Ecto neural progenitor cell (in vitro differentiated cells): Measurements from ENCODE around the gene CXCR6.
"Not testable (repeated sequence)": the region's sequence is repeated elsewhere in the genome, so short reads cannot be mapped to it uniquely, and the experiment has no call there.

Experiments
- DNase-seq: peaks from one replicate; pipeline ENCODE4 v3.0.0-alpha.2; 2018; ENCODE audit warnings: low spot score

The CXCR6 gene

DNA sequence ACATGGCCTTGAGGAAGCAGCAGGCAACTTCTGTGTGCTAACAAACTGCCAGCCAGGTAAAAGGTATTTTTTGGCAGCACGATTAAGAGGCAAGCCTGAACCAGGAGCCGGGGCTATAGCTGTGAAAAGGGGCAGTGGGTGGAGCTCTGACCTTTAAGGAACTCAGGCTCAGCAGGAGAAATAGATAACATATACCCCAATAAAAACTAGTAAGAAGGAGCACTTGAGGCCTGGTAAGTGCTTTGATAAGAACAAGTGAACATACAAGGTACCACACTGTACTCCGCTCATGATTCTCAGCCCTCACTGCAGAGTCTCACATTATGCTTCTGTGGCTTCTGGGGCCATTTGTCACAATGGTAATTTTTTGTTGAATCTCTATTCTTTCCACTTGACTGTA lies 46.9 kb downstream of the CXCR6 start:
- no peak for DNase-seq

DNA sequence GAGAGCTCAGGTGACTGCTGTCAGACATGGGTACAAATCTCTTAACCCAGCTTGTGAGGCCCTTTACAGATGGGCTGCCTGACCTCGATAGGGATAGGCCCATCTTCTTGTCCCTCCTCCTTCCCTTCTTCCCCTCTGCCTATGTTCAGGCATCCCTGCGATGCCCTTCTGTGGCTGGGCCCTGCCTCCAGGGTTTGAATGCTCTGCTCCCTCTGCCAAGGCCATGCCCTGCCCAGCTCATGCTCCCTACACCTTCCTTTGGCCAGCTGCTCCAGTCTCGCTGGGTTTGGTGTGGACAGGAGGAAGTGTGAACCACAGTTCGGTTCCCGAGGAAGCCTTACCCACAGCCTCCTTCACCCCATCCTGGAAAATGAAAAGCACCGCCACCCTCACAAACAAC lies 48.1 kb downstream of the CXCR6 start:
- DNase-seq, result no peak

- no peak for DNase-seq
These were observed 49.0 kb downstream of the CXCR6 start for GRCh38 chr3:45992133-45992729.

GRCh38 chr3:45992821-45993221 lies 49.6 kb downstream of the CXCR6 start:
- DNase-seq, result no peak

- DNase-seq, result no peak
These were observed 50.3 kb downstream of the CXCR6 start for GRCh38 chr3:45993421-45994027.

GRCh38 chr3:45994419-45995235 lies 51.4 kb downstream of the CXCR6 start:
- DNase-seq, result peak; percentile 50

GRCh38 chr3:45995236-45996192 lies 52.2 kb downstream of the CXCR6 start, which contains the start of gene FYCO1:
TSS of gene FYCO1 (minus strand) at chr3:45995824. CDS start at chr3:45984910, 10,914 bp downstream.
- DNase-seq, result peak; percentile 93

DNA sequence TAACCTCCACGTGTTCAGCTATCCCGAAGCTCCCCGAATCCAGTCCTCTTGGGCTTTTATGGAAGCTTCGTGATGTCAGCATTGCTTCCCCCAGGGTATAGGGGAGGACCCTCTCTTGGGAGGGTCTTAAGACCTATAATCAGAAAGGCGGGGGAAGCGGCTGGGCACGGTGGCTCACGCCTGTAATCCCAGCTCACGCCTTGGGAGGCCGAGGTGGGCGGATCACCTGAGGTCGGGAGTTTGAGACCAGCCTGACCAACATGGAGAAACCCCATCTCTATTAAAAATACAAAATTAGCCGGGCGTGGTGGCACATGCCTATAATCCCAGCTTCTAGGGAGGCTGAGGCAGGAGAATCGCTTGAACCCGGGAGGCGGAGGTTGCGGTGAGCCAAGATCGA lies 54.2 kb downstream of the CXCR6 start:
- not testable (repeated sequence) for DNase-seq

GRCh38 chr3:45997942-45998341 lies 54.7 kb downstream of the CXCR6 start:
- no peak for DNase-seq
